H1 (cell line): Measurements from ENCODE around the gene ATF3. TPM values are rescaled to one million over a fixed set of nuclear protein-coding genes. Genes with fewer than 3 reads are reported as not detected.

Experiments
- CTCF ChIA-PET: fragments of 300-600 bp; sonication (Branson Sonifier 250); formaldehyde crosslinking; loops from one replicate; lab custom pipeline; 2021; ENCODE audit not compliant: partially characterized antibody; lab: Charles Lee
- POLR2A ChIA-PET: fragments of 300-600 bp; sonication (Branson Sonifier 250); formaldehyde crosslinking; loops from one replicate; lab custom pipeline; 2021; ENCODE audit warnings: inconsistent platforms; ENCODE audit not compliant: partially characterized antibody; lab: Charles Lee
- DNase-seq, 2 experiments: peaks; one replicate each; pipeline versions ENCODE4 v3.0.0 to v3.0.0-alpha.2; 2010 to 2022; ENCODE audit warnings: low spot score in 2 of 2, low read depth in 1 of 2, mixed read lengths in 1 of 2
- FAIRE-seq: peaks from 2 replicates; lab custom pipeline; 2011; peaks lifted over from hg19 to GRCh38; lab: Jason Lieb, UNC
- H2AFZ ChIP-seq: 2 replicates; pipeline ENCODE4 v1.8.1; 2012; ENCODE audit warnings: low read length, inconsistent platforms
- H2AK5ac ChIP-seq: 2 replicates; pipeline ENCODE4 v1.6.1; 2013; ENCODE audit warnings: low read depth, low read length
- H2BK120ac ChIP-seq: replicated peaks from 2 replicates; pipeline ENCODE3; 2013; ENCODE audit warnings: low read depth, low read length, inconsistent platforms
- H2BK12ac ChIP-seq: 2 replicates; pipeline ENCODE4 v1.6.1; 2013; ENCODE audit warnings: low read depth, low read length
- H2BK15ac ChIP-seq: 2 replicates; pipeline ENCODE4 v1.6.1; 2013; ENCODE audit warnings: low read length
- H2BK20ac ChIP-seq: 2 replicates; pipeline ENCODE4 v1.6.1; 2013; ENCODE audit warnings: low read length
- H2BK5ac ChIP-seq: 2 replicates; pipeline ENCODE4 v1.6.1; 2013; ENCODE audit warnings: low read depth, low read length
- H3K14ac ChIP-seq: 2 replicates; pipeline ENCODE4 v1.6.1; 2013; ENCODE audit warnings: inconsistent platforms; ENCODE audit not compliant: insufficient read length
- H3K18ac ChIP-seq: 2 replicates; pipeline ENCODE4 v1.6.1; 2013; ENCODE audit warnings: low read length; ENCODE audit errors: extremely low read depth
- H3K23ac ChIP-seq: 2 replicates; pipeline ENCODE4 v1.6.1; 2013; ENCODE audit warnings: inconsistent platforms; ENCODE audit not compliant: insufficient read length
- H3K23me2 ChIP-seq: 2 replicates; pipeline ENCODE4 v1.6.1; 2013; ENCODE audit warnings: low read depth, low read length
- H3K27ac ChIP-seq: 2 replicates; pipeline ENCODE4 v1.6.1; 2011; ENCODE audit warnings: low read depth, low read length, inconsistent platforms
- H3K27me3 ChIP-seq, 4 experiments: replicated peaks in 1 of 4; 1 replicate in 1 of 4; 2 replicates in 3 of 4; pipeline versions ENCODE4 v1.6.1 to v1.8.1; 2011 to 2013; ENCODE audit warnings: low read length in 3 of 4, mild to moderate bottlenecking in 3 of 4, inconsistent platforms in 2 of 4, mixed read lengths in 2 of 4, moderate library complexity in 1 of 4; ENCODE audit not compliant: control insufficient read depth in 3 of 4, insufficient read depth in 3 of 4; ENCODE audit errors: extremely low read depth in 1 of 4
- H3K36me3 ChIP-seq, 4 experiments: 2 replicates each; pipeline versions ENCODE4 v1.6.1 to v1.8.1; 2011 to 2013; ENCODE audit warnings: mild to moderate bottlenecking in 4 of 4, low read length in 3 of 4, moderate library complexity in 2 of 4, control low read depth in 1 of 4, inconsistent platforms in 1 of 4; ENCODE audit not compliant: insufficient read depth in 4 of 4, control insufficient read depth in 2 of 4
- H3K4ac ChIP-seq: replicated peaks from 2 replicates; pipeline ENCODE3; 2013; ENCODE audit warnings: low read length, low read depth, mixed read lengths, inconsistent platforms; ENCODE audit not compliant: insufficient read length
- H3K4me1 ChIP-seq, 4 experiments: replicated peaks in 1 of 4; 1 replicate in 1 of 4; 2 replicates in 3 of 4; pipeline versions ENCODE4 v1.6.1 to v1.8.1; 2011 to 2013; ENCODE audit warnings: low read length in 3 of 4, inconsistent platforms in 2 of 4, mixed read lengths in 1 of 4; ENCODE audit not compliant: insufficient read depth in 4 of 4, control insufficient read depth in 3 of 4
- H3K4me2 ChIP-seq, 2 experiments: 2 replicates each; pipeline versions ENCODE4 v1.6.1 to v1.8.1; 2011 to 2013; ENCODE audit warnings: low read depth in 2 of 2, low read length in 2 of 2, control low read depth in 1 of 2, inconsistent platforms in 1 of 2, mild to moderate bottlenecking in 1 of 2; ENCODE audit not compliant: insufficient read depth in 1 of 2
- H3K4me3 ChIP-seq, 4 experiments: fragments of 200-600, 300-600 bp in 1 of 4; sonication (generic), shearing (Covaris generic), sonication (Bioruptor Twin) in 1 of 4; 2 replicates each; pipeline versions ENCODE4 v1.5.1 to v1.8.1; 2011 to 2016; ENCODE audit warnings: low read length in 4 of 4, low read depth in 3 of 4, control low read depth in 2 of 4, inconsistent platforms in 2 of 4, mild to moderate bottlenecking in 2 of 4, mixed read lengths in 1 of 4, moderate library complexity in 1 of 4; ENCODE audit not compliant: insufficient read depth in 2 of 4; ENCODE audit errors: extremely low read depth in 1 of 4
- H3K56ac ChIP-seq: replicated peaks from 2 replicates; pipeline ENCODE3; 2013; ENCODE audit warnings: low read depth, mild to moderate bottlenecking, mixed read lengths, low read length, inconsistent platforms; ENCODE audit not compliant: insufficient read length
- H3K79me1 ChIP-seq: 2 replicates; pipeline ENCODE4 v1.6.1; 2013; ENCODE audit warnings: low read depth, low read length, control low read depth
- H3K79me2 ChIP-seq, 2 experiments: 2 replicates each; pipeline versions ENCODE4 v1.6.1 to v1.8.1; 2012 to 2013; ENCODE audit warnings: low read length in 2 of 2, mild to moderate bottlenecking in 2 of 2, inconsistent platforms in 1 of 2; ENCODE audit not compliant: insufficient read depth in 2 of 2, control insufficient read depth in 1 of 2
- H3K9ac ChIP-seq, 4 experiments: replicated peaks in 1 of 4; 1 replicate in 1 of 4; 2 replicates in 3 of 4; pipeline versions ENCODE4 v1.6.1 to v1.8.1; 2011 to 2013; ENCODE audit warnings: low read depth in 3 of 4, low read length in 3 of 4, control low read depth in 2 of 4, mild to moderate bottlenecking in 2 of 4, moderate library complexity in 2 of 4, inconsistent platforms in 1 of 4; ENCODE audit errors: extremely low read depth in 1 of 4
- H3K9me3 ChIP-seq, 2 experiments: 2 replicates each; pipeline versions ENCODE4 v1.6.1 to v1.8.1; 2012 to 2013; ENCODE audit warnings: mild to moderate bottlenecking in 2 of 2, moderate library complexity in 2 of 2, control low read depth in 1 of 2, inconsistent platforms in 1 of 2, low read depth in 1 of 2, low read length in 1 of 2, mixed read lengths in 1 of 2; ENCODE audit not compliant: insufficient read depth in 2 of 2
- H4K20me1 ChIP-seq, 2 experiments: replicated peaks in 1 of 2; 2 replicates each; pipeline versions ENCODE3 to v1.8.1; 2011 to 2013; ENCODE audit warnings: inconsistent platforms in 2 of 2, low read length in 2 of 2, mild to moderate bottlenecking in 1 of 2; ENCODE audit not compliant: insufficient read depth in 2 of 2, control insufficient read depth in 1 of 2
- H4K5ac ChIP-seq: 2 replicates; pipeline ENCODE4 v1.6.1; 2013; ENCODE audit warnings: low read length, low read depth, mixed read lengths, inconsistent platforms; ENCODE audit not compliant: insufficient read length
- H4K8ac ChIP-seq: 2 replicates; pipeline ENCODE4 v1.8.0; 2013; ENCODE audit warnings: mild to moderate bottlenecking, moderate library complexity, low read length, inconsistent platforms; ENCODE audit not compliant: insufficient read depth; ENCODE audit errors: extremely low read depth
- H4K91ac ChIP-seq: replicated peaks from 2 replicates; pipeline ENCODE3; 2013; ENCODE audit warnings: low read length, mixed read lengths, inconsistent platforms; ENCODE audit not compliant: insufficient read length
- KDM5A ChIP-seq: fragments of 200-600 bp; IDR thresholded peaks from 2 replicates; pipeline ENCODE4 v1.7.1; 2012; ENCODE audit warnings: mild to moderate bottlenecking, low read length, inconsistent platforms, mixed read lengths
- MAX ChIP-seq: IDR thresholded peaks from 2 replicates; pipeline ENCODE4 v1.6.1; 2012; ENCODE audit warnings: inconsistent platforms
- RBBP5 ChIP-seq: IDR thresholded peaks from 2 replicates; pipeline ENCODE4 v1.7.1; 2012; ENCODE audit warnings: low read depth, mild to moderate bottlenecking, inconsistent platforms, low read length, moderate library complexity, borderline replicate concordance
- WGBS, 2 experiments: shearing (Covaris generic) in 1 of 2; methylation state at CpG; one replicate each; pipeline versions ENCODE4 v1.1.6 to v1.1.7; 2013 to 2015; ENCODE audit warnings: low lambda C conversion rate in 2 of 2, mixed read lengths in 2 of 2, inconsistent platforms in 1 of 2, low coverage in 1 of 2, missing lambda C conversion rate in 1 of 2; ENCODE audit not compliant: insufficient replicate concordance in 2 of 2, insufficient coverage in 1 of 2, insufficient read length in 1 of 2; ENCODE audit errors: extremely low coverage in 1 of 2, missing lambda C conversion rate in 1 of 2; 5-methylcytosine and 5-hydroxymethylcytosine counted together
- polyA plus RNA-seq, 7 experiments: library from polyadenylated mRNA; depleted of rRNA in 3 of 7; stranded (reverse) in 5 of 7; unstranded in 2 of 7; fragments of >200 nt in 5 of 7; fragments of 200-250 nt in 2 of 7; gene quantifications; 1 replicate in 5 of 7; 2 replicates in 1 of 7; 4 replicates in 1 of 7; pipeline versions ENCODE4 v1.2.1 to v1.2.3, GENCODE V29; 2011 to 2013; ENCODE audit warnings: missing spikeins in 2 of 7, mixed read lengths in 2 of 7
- total RNA-seq: library from RNA; stranded (reverse); fragmentation: NEBNext Ultra II Directional; extraction: Animal tissue kit (Norgen Biotek cat#: 25700); gene quantifications from 2 replicates; pipeline ENCODE4 v1.2.1, GENCODE V29; 2021

The ATF3 gene
- total and polyA plus RNA-seq, 2 of the 8 experiments (the other 6 are each of a cell fraction or from before 2014, with no cell fraction given): 12.2 to 27.7 TPM

- H3K79me1 ChIP-seq: no peaks in the 10 kb centered on the region; the same call in 1 of the 2 replicates
- no peak for FAIRE-seq
- H3K18ac ChIP-seq: 0 out of 2 replicates have a peak overlapping the region, but pooled peaks have one; percentile 3
- peaks cover 3 to 5% of the 10 kb centered on the region in 2 experiments; a peak in 3 of 4 replicates for H3K9me3 ChIP-seq
- H4K5ac ChIP-seq: no peak overlapping the region
- H3K36me3 ChIP-seq: no peaks in the 10 kb centered on the region
- H2BK20ac ChIP-seq: no peak overlapping the region
- no peak overlapping the region for H3K23ac ChIP-seq
- H3K4me1 ChIP-seq: peaks cover 0 to 10% (median 4%) of the 10 kb centered on the region in 4 experiments; a peak in 6 of 7 replicates
- H3K4me2 ChIP-seq: 0 out of 4 replicates have a peak overlapping the region, but pooled peaks of 1 of the 2 experiments have one; percentile 30
- CTCF ChIA-PET: interaction anchor here (0.7 to 5.6 kb wide), 23 partner anchors 7 to 178 kb away, joined by 3 to 59 read pairs (median 5); partner anchors contain the start of gene BATF3
- H4K20me1 ChIP-seq: no peaks in the 10 kb centered on the region
- no peak overlapping the region for H3K27ac ChIP-seq
- H2BK5ac ChIP-seq: no peak overlapping the region
- TF ChIP-seq KDM5A (no peak), RBBP5 (0 out of 2 replicates have a peak, but pooled peaks have one; percentile 18), MAX (no peak)
- no peak overlapping the region for H4K8ac ChIP-seq
- H2BK120ac ChIP-seq: no peak overlapping the region
- H2BK15ac ChIP-seq: no peak overlapping the region
- 78% methylated on average over 5 of the region's 5 CpGs; no CpG with 5 or more reads in 1 of the 2 experiments for WGBS, 2 experiments
- H3K27me3 ChIP-seq: no peaks in the 10 kb centered on the region
- H2BK12ac ChIP-seq: no peak overlapping the region
- no peaks in the 10 kb centered on the region; the same call in 1 of the 2 replicates for H3K23me2 ChIP-seq
- H3K14ac ChIP-seq: no peak overlapping the region
- DNase-seq: no peak
- H3K4me3 ChIP-seq: no peak overlapping the region
- H3K79me2 ChIP-seq: no peaks in the 10 kb centered on the region
- H3K4ac ChIP-seq: no peak overlapping the region
- H3K9ac ChIP-seq: no peak overlapping the region; a peak in 1 of 7 replicates
- no peak overlapping the region for H4K91ac ChIP-seq
- peak overlapping the region; percentile 87 for H2AFZ ChIP-seq
- POLR2A ChIA-PET: interaction anchor here (2.5 kb wide), 1 partner anchor 21 kb away, joined by 12 read pairs; the partner anchor contains the start of gene ATF3
- H3K56ac ChIP-seq: no peak overlapping the region
- no peak overlapping the region for H2AK5ac ChIP-seq
Measured at GRCh38 chr1:212629450-212630157, 21.0 kb downstream of the ATF3 start.
